Measurements from ENCODE around the gene RAB8A.

RAB8A gene

GRCh38 chr19:16142032-16142580 lies 30.4 kb downstream of the RAB8A start:
- no peak for DNase-seq (ENCODE audit: low spot score)

GRCh38 chr19:16143399-16144215 lies 31.9 kb downstream of the RAB8A start, which contains the start of gene HSH2D:
HSH2D (plus strand) TSS chr19:16143685; CDS start chr19:16148751, 5,066 bp downstream.
- DNase-seq (ENCODE audit: low spot score): no peak

- DNase-seq (ENCODE audit: low spot score): no peak
Measured at GRCh38 chr19:16144216-16144581, 32.5 kb downstream of the RAB8A start.

- DNase-seq (ENCODE audit: low spot score): no peak
Measured at GRCh38 chr19:16146112-16146511, 34.4 kb downstream of the RAB8A start.

- no peak for DNase-seq (ENCODE audit: low spot score)
Measured at GRCh38 chr19:16148443-16149229, 36.9 kb downstream of the RAB8A start.

- no peak for DNase-seq (ENCODE audit: low spot score)
Measured at GRCh38 chr19:16153582-16154336, 42.1 kb downstream of the RAB8A start.

- DNase-seq (ENCODE audit: low spot score): no peak
Measured at GRCh38 chr19:16154557-16154956, 42.9 kb downstream of the RAB8A start.

GRCh38 chr19:16155128-16155527 lies 43.4 kb downstream of the RAB8A start:
- DNase-seq (ENCODE audit: low spot score): no peak

- no peak for DNase-seq (ENCODE audit: low spot score)
Measured at GRCh38 chr19:16156904-16157303, 45.2 kb downstream of the RAB8A start.

GRCh38 chr19:16157601-16158000 lies 45.9 kb downstream of the RAB8A start:
- no peak for DNase-seq (ENCODE audit: low spot score)

GRCh38 chr19:16159655-16160054 lies 48.0 kb downstream of the RAB8A start:
- DNase-seq (ENCODE audit: low spot score): no peak

- no peak for DNase-seq (ENCODE audit: low spot score)
Measured at GRCh38 chr19:16160445-16160942, 48.8 kb downstream of the RAB8A start.

- no peak for DNase-seq (ENCODE audit: low spot score)
Measured at GRCh38 chr19:16160943-16161560, 49.4 kb downstream of the RAB8A start.

GRCh38 chr19:16161840-16162239 lies 50.2 kb downstream of the RAB8A start:
- peak; percentile 38 for DNase-seq (ENCODE audit: low spot score)

- no peak for DNase-seq (ENCODE audit: low spot score)
Measured at GRCh38 chr19:16164222-16164890, 52.7 kb downstream of the RAB8A start.

- DNase-seq (ENCODE audit: low spot score): no peak
Measured at GRCh38 chr19:16166417-16166816, 54.7 kb downstream of the RAB8A start.

- DNase-seq (ENCODE audit: low spot score): no peak
Measured at GRCh38 chr19:16167055-16167454, 55.4 kb downstream of the RAB8A start.

GRCh38 chr19:16168465-16169081 lies 56.9 kb downstream of the RAB8A start:
- peak; percentile 33 for DNase-seq (ENCODE audit: low spot score)

GRCh38 chr19:16170134-16170533 lies 58.4 kb downstream of the RAB8A start:
- no peak for DNase-seq (ENCODE audit: low spot score)

GRCh38 chr19:16175954-16176353 lies 64.3 kb downstream of the RAB8A start:
- no peak for DNase-seq (ENCODE audit: low spot score)

Measured in Ammon's horn (tissue), 1 donor.